GM19397 (cell line): ENCODE results near the gene PRMT7.

ENCODE experiments used
- ATAC-seq: cut with Tn5 transposase; IDR thresholded peaks from one replicate; pipeline ENCODE4 v1.9.1; 2021; ENCODE audit warnings: mild to moderate bottlenecking, moderate library complexity; ENCODE audit not compliant: unreplicated experiment

The PRMT7 gene

DNA sequence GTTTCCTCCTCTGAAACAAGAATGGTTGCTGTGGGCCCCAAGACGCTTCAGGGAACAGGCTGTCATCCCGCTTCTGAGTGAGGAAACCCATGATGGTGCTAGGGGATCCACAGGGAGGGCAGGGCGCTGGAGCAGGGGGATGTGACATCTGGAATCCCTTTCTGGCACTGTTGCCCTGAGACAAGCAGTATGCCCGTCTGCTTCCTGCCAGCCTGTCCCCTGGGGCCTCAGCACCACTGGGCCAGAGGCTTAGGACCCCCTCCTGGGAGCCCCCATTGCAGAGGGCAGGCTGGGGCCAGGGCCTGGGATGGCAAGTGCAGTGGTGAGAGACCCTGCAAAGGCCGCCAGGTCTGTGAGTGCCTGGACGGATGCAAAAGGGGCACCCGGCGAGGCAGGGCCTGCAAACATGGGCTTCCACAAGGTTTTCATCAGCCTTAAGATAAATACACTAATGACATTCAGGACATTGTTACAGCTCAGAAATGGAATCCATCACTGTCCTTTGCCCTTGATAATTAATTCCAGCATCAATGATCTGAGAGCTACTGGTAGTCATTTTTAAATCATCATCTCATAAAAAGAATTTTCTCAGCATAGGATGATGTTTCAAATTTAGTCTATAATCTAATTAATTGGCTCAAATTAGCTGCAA is 51.6 kb downstream of the PRMT7 start:
- ATAC-seq: no peak

DNA sequence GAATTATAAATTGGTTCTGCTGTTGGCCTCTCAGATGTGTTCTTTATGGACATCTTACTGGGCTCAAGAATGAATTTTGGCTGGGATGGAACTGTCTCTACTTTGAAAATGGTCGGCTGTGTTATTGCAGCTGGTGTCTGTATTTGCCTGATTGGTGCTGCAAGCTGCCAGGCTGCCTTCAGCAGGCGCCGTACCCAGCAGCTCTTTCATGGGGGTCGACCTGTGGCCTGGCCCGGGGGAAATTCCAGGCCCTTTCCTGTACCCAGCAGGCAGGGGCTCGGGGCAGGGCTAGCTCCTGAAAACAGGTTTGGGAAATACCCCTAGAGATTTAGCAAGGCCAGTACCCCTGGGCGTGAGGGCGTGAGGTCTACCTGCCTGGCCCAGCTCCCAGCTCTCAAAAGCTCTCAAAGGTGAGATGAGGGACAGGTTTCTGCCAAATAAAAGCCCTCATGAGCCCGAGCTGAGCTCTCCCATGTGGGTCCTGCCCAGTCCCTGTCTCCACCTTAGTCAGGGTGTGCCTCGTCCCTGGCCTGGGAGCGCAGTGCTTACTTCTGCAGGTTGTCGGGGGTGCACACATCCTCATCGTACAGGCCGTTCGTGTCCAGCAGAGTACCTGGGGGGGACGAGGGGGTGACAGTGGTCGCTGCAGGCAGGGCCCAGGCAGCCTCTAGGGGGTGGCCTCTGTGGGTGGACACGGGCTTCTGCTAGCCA is 52.3 kb downstream of the PRMT7 start:
- ATAC-seq: no peak

DNA sequence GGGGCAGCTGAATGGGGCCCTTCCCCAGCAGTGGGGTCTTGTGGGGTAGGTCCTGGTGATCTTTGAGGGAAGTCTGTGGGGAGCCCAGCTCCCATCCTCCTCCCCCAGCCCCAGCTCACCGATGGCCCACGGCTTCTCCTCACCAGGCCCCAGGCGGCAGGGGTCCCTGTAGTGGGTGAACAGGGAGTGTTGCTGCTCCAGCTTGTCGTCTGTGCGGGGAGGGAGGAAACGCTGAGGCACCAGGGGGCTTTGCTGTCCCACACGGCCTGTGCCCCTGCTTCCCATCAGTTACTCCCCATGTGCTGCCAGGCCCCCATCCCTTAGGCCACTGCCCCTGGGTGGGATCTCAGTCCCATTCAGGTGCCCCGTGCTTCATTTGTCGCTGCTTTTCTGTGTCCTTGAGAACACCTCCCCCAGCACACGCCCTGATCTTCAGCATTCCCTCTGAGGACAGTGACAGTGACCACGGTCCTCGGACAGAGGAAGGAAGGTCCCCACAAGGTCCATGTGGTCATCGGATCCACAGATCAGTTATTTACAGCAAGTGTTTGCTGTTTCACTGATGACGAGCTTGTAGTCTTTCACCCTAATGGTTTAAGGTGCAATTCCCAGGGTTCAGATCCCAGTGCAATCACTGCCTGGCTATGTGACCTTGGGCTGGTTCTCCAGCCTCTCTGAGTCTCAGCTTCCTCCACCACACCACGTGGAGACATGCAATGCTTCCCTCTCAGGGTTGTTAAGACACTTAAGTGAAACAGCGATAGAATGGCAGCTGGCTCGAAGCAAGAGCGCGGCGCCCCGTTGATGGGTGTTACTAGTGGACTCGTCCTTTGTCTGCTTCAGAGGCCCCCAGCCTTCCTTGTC is 53.1 kb downstream of the PRMT7 start:
- no peak for ATAC-seq

DNA sequence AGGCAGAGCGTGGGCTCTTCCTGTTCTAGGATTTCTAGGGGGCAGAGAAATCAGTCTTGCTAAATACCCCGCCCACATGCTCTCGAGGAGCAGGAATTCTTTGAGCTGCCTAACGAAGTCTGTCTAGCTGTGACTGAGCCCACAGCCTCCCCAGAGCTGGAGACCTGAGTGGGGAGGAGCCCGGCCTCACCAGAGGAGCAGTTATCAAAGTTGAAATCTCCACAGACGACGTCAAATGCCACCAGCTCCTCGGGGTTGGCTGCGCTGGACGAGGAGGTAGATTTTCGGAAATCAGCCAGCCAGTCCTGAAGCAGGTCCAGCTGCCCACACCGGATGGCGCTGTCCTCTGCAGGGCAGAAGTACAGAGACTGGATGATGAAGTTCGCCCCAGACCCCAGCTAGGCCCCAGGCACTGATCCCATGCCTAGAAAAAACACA is 53.8 kb downstream of the PRMT7 start:
- no peak for ATAC-seq

DNA sequence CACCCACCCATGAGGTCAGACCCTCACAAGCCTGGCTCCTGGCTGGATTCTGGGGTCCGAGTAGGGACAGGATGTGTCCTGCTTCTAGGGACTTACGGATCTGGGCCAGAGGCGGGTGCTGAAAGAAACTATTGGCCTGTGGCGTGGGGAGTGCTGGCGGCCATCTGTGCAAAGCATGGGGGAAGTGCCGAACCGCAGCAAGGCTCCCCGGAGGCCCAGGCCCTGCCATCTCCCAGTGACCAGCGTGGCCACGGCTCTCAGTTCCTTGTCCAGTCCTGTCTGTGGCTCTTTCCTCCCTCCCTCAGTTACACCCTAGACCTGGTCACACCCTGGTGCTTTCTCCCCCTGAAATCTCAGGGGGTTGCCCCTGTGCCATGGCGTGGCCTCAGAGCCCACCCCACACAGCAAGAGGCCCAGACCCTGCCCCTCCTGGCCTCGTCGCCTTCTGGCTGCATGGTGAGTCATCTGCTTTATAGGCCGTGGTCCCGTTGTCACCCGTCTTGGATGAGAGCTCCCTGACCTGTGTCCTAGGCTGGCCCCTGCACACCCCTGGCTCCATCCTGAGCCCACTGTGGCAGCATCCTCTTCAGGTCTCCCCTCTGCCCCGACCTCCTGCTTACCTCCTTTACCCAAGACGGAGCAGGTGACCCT is 54.5 kb downstream of the PRMT7 start:
- ATAC-seq: no peak

DNA sequence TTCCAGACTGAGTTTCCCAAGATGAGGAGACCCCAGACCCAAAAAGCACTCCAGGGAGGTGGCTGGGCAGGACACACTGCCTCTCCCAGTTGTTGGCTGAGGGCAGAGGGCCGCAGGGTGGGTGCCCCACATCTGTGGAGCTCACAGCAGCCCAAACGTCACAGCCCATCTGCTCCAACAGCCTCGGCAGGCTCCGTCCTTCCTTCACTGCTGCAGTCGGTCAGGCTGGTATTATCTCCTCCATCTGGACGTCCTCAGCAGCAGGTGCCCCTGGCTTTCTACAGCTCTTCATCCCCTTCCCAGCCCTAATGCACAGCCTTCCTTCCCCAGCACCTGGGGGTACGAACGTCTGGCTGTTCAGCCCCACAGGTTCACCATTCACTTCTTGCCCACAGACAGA is 55.2 kb downstream of the PRMT7 start:
- ATAC-seq: no peak

DNA sequence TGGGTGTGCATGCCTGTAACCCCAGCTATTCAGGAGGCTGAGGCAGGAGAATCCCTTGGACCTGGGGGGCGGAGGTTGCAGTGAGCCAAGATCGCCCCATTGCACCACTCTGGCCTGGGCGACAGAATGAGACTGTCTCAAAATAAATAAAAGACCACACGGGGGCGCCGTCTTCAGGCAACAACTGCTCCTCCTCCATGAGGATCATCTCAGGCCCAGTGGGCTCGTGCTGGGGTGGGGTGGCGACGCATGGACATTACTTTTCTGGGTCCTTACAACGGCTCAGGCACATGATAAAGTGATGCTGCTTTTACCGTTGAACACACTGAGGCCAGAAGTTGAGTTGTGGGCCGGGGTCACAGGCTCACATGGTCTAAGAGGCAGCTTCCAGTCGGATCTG is 56.2 kb downstream of the PRMT7 start:
- no peak for ATAC-seq

DNA sequence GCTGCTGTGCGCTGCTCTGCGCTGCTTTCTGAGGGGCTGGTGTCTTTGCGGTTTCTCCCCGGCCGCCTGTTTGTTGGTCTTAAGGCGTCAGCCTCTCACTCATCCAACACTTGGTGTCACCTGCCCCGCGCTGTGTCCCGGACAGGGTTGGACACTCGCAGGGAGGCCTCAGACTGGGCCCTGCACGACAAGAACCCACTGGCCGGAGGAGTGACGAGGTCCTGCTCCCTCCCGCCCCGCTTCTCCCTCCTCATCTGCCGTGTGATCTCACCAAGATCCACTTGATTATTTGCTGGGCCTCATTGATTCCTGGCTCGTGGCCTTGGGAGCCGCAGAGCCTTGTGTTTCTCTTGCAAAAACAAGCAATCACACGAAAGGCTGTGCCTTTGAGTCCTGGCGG is 56.6 kb downstream of the PRMT7 start:
- no peak for ATAC-seq

DNA sequence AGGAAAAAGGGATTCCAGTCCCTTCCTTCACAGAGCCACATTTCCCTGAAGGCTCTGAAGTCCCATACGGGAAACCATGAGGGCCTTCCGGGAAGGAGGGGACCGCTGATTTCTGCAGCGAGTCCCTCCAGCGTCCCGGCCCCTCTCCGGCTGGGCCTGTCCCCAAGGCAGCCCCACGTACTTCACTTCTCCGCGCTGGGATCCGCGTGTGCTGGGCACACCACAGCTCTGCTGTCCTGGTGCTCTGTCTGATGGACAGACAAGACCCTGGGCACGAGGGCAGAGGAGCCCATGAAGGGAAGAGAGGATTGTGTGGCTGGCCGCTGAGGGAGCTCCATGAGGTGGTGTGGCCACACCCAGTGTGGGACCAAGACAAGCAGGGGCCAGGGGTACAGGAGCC is 57.1 kb downstream of the PRMT7 start:
- ATAC-seq: no peak

DNA sequence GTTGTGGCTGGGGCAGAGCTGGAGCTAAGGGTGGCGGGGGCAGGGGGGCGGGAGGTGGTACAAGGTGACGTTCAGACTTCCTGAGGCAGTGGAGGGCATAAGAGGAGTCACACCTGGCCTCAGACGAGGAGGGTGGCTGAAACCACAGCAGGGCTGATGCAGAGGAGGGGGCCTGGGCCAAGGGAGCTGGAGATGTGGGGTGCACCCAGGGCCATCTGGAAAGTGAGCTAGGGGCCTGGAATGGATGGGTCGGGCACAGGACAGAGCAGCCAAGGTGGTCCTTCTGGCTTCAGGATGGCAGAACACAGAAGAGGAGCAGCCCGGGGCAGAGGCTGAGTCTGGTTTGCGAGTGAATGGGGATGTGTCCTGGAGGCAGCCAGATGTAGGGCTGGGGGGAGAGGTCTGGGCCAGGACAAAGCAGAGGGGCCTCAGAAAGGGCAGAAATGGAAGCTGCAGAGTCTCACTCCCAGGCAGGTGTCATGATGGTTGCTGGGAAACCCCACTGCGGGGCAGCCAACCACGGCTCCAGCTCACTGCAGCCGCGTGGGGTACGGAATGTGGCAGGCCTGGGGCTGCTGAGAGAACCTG is 57.6 kb downstream of the PRMT7 start:
- no peak for ATAC-seq

DNA sequence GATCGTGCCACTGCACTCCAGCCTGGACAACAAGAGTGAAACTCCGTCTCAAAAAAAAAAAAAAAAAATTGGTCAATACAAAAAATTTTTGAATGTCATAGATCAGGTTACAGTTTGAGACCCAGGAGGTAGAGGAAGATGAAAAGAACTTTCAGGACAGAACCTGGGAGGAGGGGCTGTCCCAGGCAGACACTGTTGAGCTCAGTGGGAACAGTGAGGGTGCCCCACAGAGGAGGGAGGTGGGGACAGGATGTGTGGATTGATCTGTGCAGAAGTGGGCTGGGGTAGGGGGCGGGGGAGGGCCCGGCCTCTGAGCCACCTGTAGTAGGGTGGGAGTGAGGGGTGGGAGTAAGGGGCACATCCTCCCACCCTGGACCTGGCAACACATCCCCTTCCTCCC is 58.3 kb downstream of the PRMT7 start:
- no peak for ATAC-seq

DNA sequence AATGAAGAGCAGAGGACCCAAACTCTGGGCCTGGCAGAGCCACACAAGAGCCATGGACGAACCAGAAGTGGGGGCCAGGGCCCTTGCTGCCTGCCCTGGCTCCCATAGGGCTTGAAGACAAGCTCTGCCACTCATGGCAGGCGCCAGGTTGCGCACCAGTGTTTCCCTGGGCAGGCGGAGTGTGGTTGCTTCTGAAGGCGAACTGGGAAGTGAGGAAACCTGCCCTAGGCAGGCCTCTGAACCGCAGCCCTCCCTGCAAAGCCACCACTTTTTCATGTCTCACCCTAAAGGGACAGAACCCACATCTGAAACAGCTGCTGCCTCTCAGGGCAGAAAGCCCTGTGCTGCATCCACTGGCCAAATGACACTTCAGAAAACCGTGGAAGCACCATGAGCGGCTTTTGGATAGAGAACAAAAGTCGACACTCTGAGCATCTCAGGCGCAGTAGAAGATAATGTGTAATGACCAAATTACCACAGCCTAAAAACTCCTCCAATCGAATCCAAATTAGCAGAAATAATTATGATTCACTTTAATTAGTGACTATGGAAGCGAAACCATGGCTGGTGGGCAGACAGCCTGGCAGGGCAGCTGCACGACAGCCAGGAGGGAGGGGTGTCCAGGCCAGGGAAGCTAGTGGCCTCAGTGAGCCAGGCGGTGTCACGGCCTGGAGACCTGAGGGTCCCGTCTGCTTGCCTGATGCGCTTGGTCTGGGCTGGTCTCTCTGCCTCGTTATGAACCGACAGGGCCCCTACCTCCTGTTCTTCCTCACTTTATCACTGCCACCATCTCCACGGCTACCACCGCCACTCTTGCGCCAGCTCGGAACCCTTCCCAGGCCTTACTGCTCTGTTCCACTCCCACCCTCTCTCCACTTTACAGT is 59.1 kb downstream of the PRMT7 start:
- ATAC-seq: peak; percentile 59

DNA sequence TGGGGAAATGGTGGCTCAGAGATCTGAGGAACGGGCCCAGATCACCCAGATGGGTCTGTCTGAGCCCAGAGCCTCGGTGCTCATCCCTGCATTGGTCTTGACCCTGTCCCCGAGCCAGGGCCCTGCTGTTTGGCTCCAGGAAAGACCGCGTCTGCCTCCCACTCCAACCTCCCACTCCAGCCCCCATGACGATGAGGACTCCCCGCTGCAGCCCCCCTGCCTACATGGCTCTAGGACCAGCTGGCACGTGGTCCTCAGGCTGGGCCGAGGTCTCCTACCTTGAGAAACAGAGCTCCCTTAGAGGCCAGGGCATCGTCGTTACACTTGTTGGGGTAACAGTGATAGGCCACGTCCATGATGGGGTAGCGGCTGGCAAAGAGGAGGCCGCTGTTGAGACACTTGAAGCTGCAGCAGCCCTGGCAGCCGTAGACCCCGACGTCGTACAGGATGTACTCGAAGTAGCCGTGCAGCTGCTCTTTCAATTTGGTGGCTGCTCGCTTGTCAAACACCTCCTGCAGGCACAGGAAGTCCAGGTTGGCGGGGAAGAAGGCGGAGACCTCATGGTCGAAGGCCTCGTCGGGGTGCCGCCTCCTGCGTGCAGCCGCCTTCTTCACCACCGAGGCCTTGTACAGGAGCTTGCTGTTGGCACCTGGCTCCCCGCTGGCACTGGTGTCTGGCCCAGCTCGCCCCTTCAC is 59.9 kb downstream of the PRMT7 start:
- ATAC-seq: no peak

DNA sequence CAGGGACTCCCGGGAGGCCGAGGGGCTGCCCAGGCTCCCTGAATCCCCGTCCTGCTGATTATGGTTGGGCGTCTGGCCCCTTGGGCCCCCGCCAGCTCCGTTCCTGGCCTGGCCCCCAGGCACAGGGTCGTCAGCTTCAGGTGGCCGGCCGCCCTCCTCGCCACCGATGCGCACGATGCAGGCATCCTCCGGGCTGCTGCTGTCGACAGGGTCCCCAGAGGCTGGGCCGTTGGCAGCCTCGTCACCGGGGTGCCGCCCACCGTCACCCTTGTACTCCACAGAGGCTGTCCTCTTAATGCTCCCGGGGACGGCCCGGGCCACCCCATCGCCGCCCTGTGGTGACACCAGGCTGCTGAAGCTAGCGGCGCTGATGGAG is 60.4 kb downstream of the PRMT7 start:
- no peak for ATAC-seq

DNA sequence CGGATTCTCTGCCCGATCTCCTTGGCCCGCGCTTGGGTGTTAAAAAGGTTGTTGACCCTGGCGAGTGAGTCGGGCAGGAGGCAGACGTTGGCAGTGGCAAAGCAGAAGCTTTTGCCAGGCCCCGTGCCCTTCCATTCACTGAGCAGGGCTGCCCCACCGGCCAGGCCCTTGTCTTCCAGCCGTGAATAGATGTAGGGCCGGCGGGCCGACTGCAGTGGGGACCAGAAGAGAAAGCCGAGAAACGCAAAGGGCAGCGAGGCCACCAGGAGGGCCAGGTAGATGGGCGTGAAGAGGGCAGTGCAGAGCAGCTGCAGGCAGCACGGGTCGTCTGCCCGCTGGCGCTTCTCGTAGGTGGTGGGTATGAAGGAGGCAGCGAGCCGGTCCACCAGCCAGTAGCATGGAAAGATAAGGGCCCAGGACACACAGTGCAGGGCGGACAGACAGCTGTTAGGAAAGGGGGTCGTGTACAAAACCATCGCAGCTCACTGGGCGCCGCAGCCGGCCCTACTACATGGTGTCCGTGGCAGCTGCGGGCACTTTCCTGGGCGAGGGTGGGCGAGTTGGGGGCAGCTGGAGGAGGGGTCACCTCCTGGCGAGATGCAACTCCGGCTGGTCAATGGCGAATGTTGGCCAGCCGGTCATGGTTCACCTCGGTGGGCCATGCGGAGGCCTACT is 61.0 kb downstream of the PRMT7 start:
- no peak for ATAC-seq

DNA sequence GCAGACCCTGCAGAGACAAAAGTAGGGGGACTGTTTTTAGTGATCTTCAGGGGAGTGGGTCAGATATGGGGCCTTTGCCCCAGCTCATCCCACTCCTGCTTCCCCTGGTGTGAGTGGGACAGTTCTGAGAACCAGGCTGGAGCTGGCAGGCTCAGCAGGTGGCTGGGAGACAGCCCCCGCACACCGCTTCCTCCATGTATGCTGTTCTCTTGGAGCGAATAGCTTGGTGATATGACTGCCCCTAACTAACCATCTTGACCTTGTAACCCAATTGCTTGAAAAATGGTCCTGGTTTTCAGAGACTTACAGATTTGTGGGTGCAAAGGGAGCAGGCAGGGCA is 61.5 kb downstream of the PRMT7 start:
- ATAC-seq: no peak

DNA sequence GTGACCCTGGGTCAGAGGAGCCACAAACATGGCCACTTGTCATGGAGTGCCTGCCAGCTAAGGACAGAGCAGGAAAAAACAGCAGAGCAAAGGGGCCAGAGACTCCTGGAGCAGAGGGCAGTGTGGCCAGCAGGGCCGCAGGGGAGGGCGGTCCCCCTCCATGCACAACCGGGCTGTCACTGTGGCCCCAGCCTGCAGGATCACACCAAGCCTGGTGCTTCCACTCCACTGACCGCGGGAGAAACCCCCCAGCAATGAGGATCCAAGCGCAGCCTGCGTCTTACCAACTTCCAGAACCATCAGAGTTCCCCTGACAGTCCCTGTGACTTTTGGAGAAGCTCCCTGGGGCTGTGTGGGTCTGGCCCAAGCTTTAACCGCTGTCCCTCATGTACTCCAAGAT is 62.0 kb downstream of the PRMT7 start:
- no peak for ATAC-seq

DNA sequence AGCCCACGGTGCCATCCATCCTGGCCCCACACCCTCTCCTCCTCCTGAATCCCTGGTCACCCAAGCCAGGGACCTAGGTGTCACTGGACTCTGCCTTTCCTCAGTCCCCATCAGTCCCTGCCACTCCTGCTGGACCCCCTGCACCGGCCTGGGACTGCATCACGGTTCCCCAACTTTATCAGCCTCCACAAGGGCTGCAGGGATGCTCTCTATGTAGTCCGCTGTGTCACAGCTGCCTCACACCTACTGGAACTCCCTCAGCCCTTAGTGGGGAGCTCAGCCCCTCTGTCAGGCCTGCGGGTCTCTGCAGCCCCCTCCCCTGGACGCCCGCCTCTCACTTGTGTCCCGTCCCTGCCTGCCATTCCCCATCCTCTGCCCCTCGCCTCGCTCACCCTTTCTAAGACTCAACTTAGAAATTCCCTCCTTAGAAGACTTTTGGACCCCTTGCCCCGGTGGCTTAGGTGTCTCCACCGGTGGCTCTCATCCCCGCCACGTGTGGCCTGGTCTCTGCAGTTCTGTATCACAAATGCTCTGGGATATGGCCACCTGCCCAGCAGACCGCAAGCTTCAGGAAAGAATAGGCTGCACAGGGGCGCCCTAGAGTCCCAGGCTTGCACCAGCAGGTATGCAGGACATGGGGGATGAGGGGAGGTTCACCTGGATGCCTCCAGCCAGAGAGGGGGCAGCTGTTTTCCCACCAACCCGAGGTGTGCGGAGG is 62.9 kb downstream of the PRMT7 start:
- no peak for ATAC-seq
